Small intestine (tissue), 7 donors: ENCODE measurements around the gene PPP1R3G. TPM values are rescaled to one million over a fixed set of nuclear protein-coding genes. Genes with fewer than 3 reads are reported as not detected.
"Not testable (repeated sequence)": the region's sequence is repeated elsewhere in the genome, so short reads cannot be mapped to it uniquely, and the experiment has no call there.

Experiments
- DNase-seq, 2 donors: peaks; one replicate each; pipeline versions ENCODE4 v3.0.0 to v3.0.0-alpha.2; 2013
- FAIRE-seq: peaks from 2 replicates; lab custom pipeline; 2012; peaks lifted over from hg19 to GRCh38; lab: Jason Lieb, UNC
- H3K27ac ChIP-seq, 3 donors: one replicate each; pipeline ENCODE4 v1.5.1; 2013; ENCODE audit warnings: low read length in 2 of 3, mild to moderate bottlenecking in 2 of 3, control low read depth in 1 of 3, inconsistent platforms in 1 of 3, low read depth in 1 of 3, moderate library complexity in 1 of 3
- H3K27me3 ChIP-seq, 3 donors: one replicate each; pipeline ENCODE4 v1.6.1; 2013; ENCODE audit warnings: low read length in 3 of 3, inconsistent platforms in 1 of 3; ENCODE audit not compliant: control insufficient read depth in 3 of 3, insufficient read depth in 3 of 3
- H3K36me3 ChIP-seq, 3 donors: one replicate each; pipeline ENCODE4 v1.6.1; 2013; ENCODE audit warnings: low read length in 3 of 3, inconsistent platforms in 1 of 3, low read depth in 1 of 3, mild to moderate bottlenecking in 1 of 3, moderate library complexity in 1 of 3; ENCODE audit not compliant: control insufficient read depth in 3 of 3, insufficient read depth in 2 of 3
- H3K4me1 ChIP-seq, 3 donors: one replicate each; pipeline ENCODE4 v1.6.1; 2013; ENCODE audit warnings: low read length in 2 of 3, inconsistent platforms in 1 of 3, low read depth in 1 of 3, mild to moderate bottlenecking in 1 of 3, moderate library complexity in 1 of 3; ENCODE audit not compliant: control insufficient read depth in 3 of 3, insufficient read depth in 2 of 3
- H3K4me3 ChIP-seq, 3 donors: one replicate each; pipeline ENCODE4 v1.5.1; 2013; ENCODE audit warnings: low read length in 3 of 3, control low read depth in 1 of 3, inconsistent platforms in 1 of 3, low read depth in 1 of 3, mild to moderate bottlenecking in 1 of 3, moderate library complexity in 1 of 3
- H3K9me3 ChIP-seq, 2 donors: one replicate each; pipeline ENCODE4 v1.6.1; 2013; ENCODE audit warnings: low read depth in 1 of 2, low read length in 1 of 2; ENCODE audit not compliant: control insufficient read depth in 2 of 2, insufficient read depth in 1 of 2
- WGBS, 3 donors: extraction: QIAGEN DNeasy Blood & Tissue Kit; methylation state at CpG; one replicate each; pipeline ENCODE4 v1.1.7; 2013; 5-methylcytosine and 5-hydroxymethylcytosine counted together
- polyA plus RNA-seq, 4 donors: library from polyadenylated mRNA; stranded (reverse) in 3 of 4; unstranded in 1 of 4; fragments of 200-250 nt in 3 of 4; fragments of 120-200 nt in 1 of 4; gene quantifications; one replicate each; pipeline versions ENCODE4 v1.2.1 to v1.2.3, GENCODE V29; 2013
- donor health status: healthy with polysubstance abuse.
- donor health status: control.
- donor health status: control.
- donor health status: Bipolar disorder and iron deficiency.
- donor health status: healthy.

Gene PPP1R3G
- polyA plus RNA-seq, 4 donors, result 0.28 to 4.1 TPM; not detected in 2

GRCh38 chr6:5116243-5116991 is 31.3 kb downstream of the PPP1R3G start:
- H3K4me3 ChIP-seq, result no peak overlapping the region
- no peaks in the 10 kb centered on the region for H3K9me3 ChIP-seq
- H3K4me1 ChIP-seq, result peaks cover 0 to 4% (median 0%) of the 10 kb centered on the region in 3 donors
- H3K27me3 ChIP-seq, result no peaks in the 10 kb centered on the region
- DNase-seq, result no peak
- FAIRE-seq, result no peak
- WGBS, 3 donors, result 90 to 92% (median 90%) methylated on average over 9 of the region's 9 CpGs
- H3K27ac ChIP-seq, result no peak overlapping the region
- H3K36me3 ChIP-seq, result peaks cover 0 to 15% (median 0%) of the 10 kb centered on the region in 3 donors

DNA sequence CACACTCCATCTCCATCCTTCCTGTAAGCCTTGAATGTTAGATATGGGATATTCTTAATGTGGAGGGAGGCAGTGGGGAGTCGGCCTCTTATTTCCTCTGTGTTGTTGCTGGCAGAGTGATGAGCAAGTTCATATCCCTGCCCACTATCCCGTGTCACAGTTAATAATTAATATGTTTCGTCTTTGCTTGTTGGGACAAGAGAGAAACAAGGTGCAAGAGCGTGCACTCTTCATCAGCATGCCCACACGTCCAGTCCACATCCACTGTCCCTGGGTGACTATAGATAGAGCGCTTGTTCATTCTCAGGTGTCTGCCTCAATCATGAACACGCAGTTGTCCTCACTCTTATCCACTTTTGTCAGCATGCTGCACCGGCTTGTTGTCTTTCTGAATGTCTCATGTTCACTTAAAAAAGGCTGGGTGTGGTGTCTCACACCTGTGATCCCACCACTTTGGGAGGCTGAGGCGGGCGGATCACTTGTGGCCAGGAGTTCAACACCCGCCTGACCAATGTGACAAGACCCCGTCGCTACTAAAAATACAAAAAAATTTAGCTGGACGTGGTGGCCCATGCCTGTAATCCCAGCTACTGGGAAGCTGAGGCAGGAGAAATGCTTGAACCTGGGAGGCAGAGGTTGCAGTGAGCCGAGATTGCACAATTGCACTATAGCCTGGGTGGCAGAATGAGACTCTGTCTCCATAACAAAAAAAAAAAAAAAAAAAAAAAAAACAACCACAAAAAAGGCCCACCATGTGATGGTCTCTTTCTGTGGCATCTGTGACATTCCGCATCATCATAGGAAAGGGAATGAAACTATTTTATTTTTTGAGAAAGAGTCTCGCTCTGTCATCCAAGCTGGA is 34.2 kb downstream of the PPP1R3G start:
- no peaks in the 10 kb centered on the region for H3K27me3 ChIP-seq
- peaks cover 0 to 4% (median 0%) of the 10 kb centered on the region in 3 donors for H3K4me1 ChIP-seq
- no peaks in the 10 kb centered on the region for H3K9me3 ChIP-seq
- H3K36me3 ChIP-seq, result peaks cover 0 to 3% (median 0%) of the 10 kb centered on the region in 3 donors
- no peak overlapping the region for H3K27ac ChIP-seq
- no peak overlapping the region for H3K4me3 ChIP-seq
- WGBS, 3 donors, result 87 to 92% (median 92%) methylated on average over 17 of the region's 17 CpGs
- no peak for FAIRE-seq
- DNase-seq, result no peak

GRCh38 chr6:5120011-5120410 is 34.9 kb downstream of the PPP1R3G start:
- 92 to 95% (median 94%) methylated on average over 10 of the region's 10 CpGs for WGBS, 3 donors
- Histone ChIP-seq H3K4me1 (peaks cover 0 to 4% (median 0%) of the 10 kb centered on the region in 3 donors), H3K36me3 (peaks cover 0 to 3% (median 0%) of the 10 kb centered on the region in 3 donors), H3K4me3 (no peak overlapping the region), H3K27ac (no peak overlapping the region), H3K27me3 (no peaks in the 10 kb centered on the region), H3K9me3 (no peaks in the 10 kb centered on the region)
- DNase-seq (no peak), FAIRE-seq (no peak)

- WGBS, 3 donors, result 96 to 98% (median 97%) methylated on average over 8 of the region's 8 CpGs
- not testable (repeated sequence) for H3K4me1 ChIP-seq, H3K4me3 ChIP-seq, H3K9me3 ChIP-seq, H3K36me3 ChIP-seq, H3K27me3 ChIP-seq, DNase-seq, FAIRE-seq, H3K27ac ChIP-seq
Measured at GRCh38 chr6:5120543-5120942, 35.4 kb downstream of the PPP1R3G start.

- DNase-seq (no peak), FAIRE-seq (no peak)
- Histone ChIP-seq H3K9me3 (no peaks in the 10 kb centered on the region), H3K27me3 (no peaks in the 10 kb centered on the region), H3K36me3 (peaks cover 0 to 3% (median 0%) of the 10 kb centered on the region in 3 donors), H3K27ac (no peak overlapping the region), H3K4me3 (no peak overlapping the region), H3K4me1 (no peaks in the 10 kb centered on the region)
- WGBS, 3 donors, result 83 to 91% (median 86%) methylated on average over 6 of the region's 6 CpGs
Measured at GRCh38 chr6:5121479-5121878, 36.3 kb downstream of the PPP1R3G start.

DNA sequence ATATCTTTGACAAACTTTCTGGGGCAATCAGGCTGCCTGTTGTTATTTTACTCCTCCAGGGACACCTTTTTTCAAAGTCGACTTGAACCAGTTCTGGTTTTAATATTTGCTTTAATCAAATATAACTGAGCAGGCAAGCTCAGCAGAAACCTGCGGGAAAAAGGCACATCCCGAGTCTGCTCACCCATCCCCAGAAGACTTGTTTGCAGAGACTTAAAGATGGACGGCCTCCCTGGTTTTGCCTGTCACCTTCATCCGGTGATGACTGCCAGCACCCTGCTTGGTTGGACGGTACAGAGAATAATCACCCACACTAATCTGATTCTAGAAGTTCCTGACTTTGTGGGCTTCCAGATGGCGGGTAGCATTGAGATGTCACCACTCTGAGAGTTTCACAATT is 36.8 kb downstream of the PPP1R3G start:
- peaks cover 0 to 3% (median 0%) of the 10 kb centered on the region in 3 donors for H3K36me3 ChIP-seq
- 89 to 96% (median 91%) methylated on average over 7 of the region's 7 CpGs for WGBS, 3 donors
- H3K27ac ChIP-seq, result no peak overlapping the region
- no peaks in the 10 kb centered on the region for H3K9me3 ChIP-seq
- DNase-seq (no peak), FAIRE-seq (no peak)
- H3K27me3 ChIP-seq, result no peaks in the 10 kb centered on the region
- H3K4me1 ChIP-seq, result no peaks in the 10 kb centered on the region
- no peak overlapping the region for H3K4me3 ChIP-seq

DNA sequence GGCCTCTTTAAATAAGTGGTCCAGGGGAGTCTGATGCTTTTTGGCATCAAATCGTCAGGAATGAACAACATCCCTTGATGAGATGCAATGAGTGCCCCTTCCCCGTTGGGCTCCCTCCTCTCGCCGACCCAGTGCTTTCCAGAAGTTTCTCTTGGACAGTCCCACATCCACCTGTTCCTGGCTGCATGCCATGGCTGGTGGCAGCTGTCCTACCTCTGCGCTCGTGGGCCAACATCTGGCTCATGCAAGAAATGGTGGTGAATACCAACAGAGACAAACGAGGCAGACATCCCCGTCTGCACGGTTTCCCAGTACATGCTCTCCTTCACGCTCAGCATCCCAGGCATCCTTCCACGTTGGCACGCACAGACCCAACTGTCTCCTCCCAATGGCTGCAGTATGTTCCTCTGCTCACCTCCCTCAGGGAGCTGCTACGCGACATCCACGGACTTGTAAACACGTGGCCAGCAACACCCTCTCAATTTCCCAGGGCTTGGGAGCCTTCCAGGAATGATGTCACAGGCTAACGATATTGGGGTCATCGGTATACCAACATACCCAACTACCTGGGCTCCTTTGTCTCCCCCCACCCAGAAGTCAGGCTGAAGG is 37.5 kb downstream of the PPP1R3G start:
- FAIRE-seq (no peak), DNase-seq (no peak)
- Histone ChIP-seq H3K9me3 (no peaks in the 10 kb centered on the region), H3K27me3 (no peaks in the 10 kb centered on the region), H3K4me3 (no peak overlapping the region), H3K4me1 (no peaks in the 10 kb centered on the region), H3K36me3 (peaks cover 0 to 3% (median 0%) of the 10 kb centered on the region in 3 donors), H3K27ac (no peak overlapping the region)
- WGBS, 3 donors, result 88 to 91% (median 91%) methylated on average over 18 of the region's 18 CpGs
